K562 (cell line): ENCODE results near the gene PHACTR3. TPM values are rescaled to one million over a fixed set of nuclear protein-coding genes. Genes with fewer than 3 reads are reported as not detected.

ENCODE experiments used
- ATAC-seq: fragments of 200-7000 bp; cut with Tn5 transposase; 3 replicates; pipeline ENCODE4 v1.9.1; 2020; ENCODE audit warnings: moderate library complexity
- BruUV-seq: library from RNA; stranded (reverse); fragments of 400-500 nt; replicated peaks from 2 replicates; lab custom pipeline; 2021; lab: Mats Ljungman, UMichigan
- CTCF ChIA-PET: fragments of 300-600 bp; formaldehyde crosslinking; extraction: SDS; loops from one replicate; lab custom pipeline; 2021; ENCODE audit warnings: low intra/inter-chr PET ratio; lab: Yijun Ruan, JAX
- POLR2A ChIA-PET: fragments of 300-600, 350-650 bp; sonication (Branson Sonifier 250); formaldehyde crosslinking; extraction: SDS; loops from one replicate; lab custom pipeline; 2021; ENCODE audit warnings: antibody characterized with exemption, inconsistent platforms; lab: Yijun Ruan, JAX
- DNase-seq, 4 experiments: peaks; one replicate each; pipeline versions ENCODE4 v3.0.0 to v3.0.0-alpha.2; 2011 to 2018; ENCODE audit warnings: low spot score in 3 of 4, mixed read lengths in 3 of 4; ENCODE audit errors: extremely low read depth in 1 of 4
- FAIRE-seq: peaks from 2 replicates; lab custom pipeline; 2011; peaks lifted over from hg19 to GRCh38; lab: Jason Lieb, UNC
- H2AFZ ChIP-seq: 2 replicates; pipeline ENCODE4 v1.6.0; 2011; ENCODE audit warnings: low read depth, low read length, control low read depth, inconsistent platforms
- H3K27ac ChIP-seq: fragments of 200-600 bp; 3 replicates; pipeline ENCODE4 v1.8.0; 2011; ENCODE audit warnings: low read depth, mild to moderate bottlenecking, control low read depth, inconsistent platforms, low read length, moderate library complexity, mixed read lengths; ENCODE audit errors: extremely low read depth
- H3K27me3 ChIP-seq, 2 experiments: fragments of 300-600 bp in 1 of 2; 2 replicates in 1 of 2; 3 replicates in 1 of 2; pipeline versions ENCODE4 v1.6.0 to v1.8.0; 2011; ENCODE audit warnings: inconsistent platforms in 2 of 2, low read length in 2 of 2, mild to moderate bottlenecking in 1 of 2, mixed read lengths in 1 of 2, moderate library complexity in 1 of 2; ENCODE audit not compliant: control insufficient read depth in 2 of 2, insufficient read depth in 2 of 2
- H3K36me3 ChIP-seq: fragments of 300-600 bp; 3 replicates; pipeline ENCODE4 v1.8.0; 2011; ENCODE audit warnings: mild to moderate bottlenecking, low read length, inconsistent platforms; ENCODE audit not compliant: control insufficient read depth, insufficient read depth
- H3K4me1 ChIP-seq, 2 experiments: fragments of 200-600 bp in 1 of 2; replicated peaks in 1 of 2; 2 replicates in 1 of 2; 3 replicates in 1 of 2; pipeline versions ENCODE4 v1.5.1 to v1.8.0; 2011; ENCODE audit warnings: inconsistent platforms in 2 of 2, low read length in 2 of 2, mild to moderate bottlenecking in 1 of 2, mixed read lengths in 1 of 2, moderate library complexity in 1 of 2; ENCODE audit not compliant: control insufficient read depth in 2 of 2, insufficient read depth in 2 of 2
- H3K4me2 ChIP-seq: 2 replicates; pipeline ENCODE4 v1.6.1; 2011; ENCODE audit warnings: low read length, control low read depth, inconsistent platforms, mixed read lengths; ENCODE audit not compliant: insufficient read depth
- H3K4me3 ChIP-seq: fragments of 200-600 bp; sonication (generic), shearing (Covaris generic); 2 replicates; pipeline ENCODE4 v1.5.1; 2016; ENCODE audit warnings: control low read depth, inconsistent platforms
- H3K79me2 ChIP-seq: fragments of 200-600 bp; 3 replicates; pipeline ENCODE4 v1.8.0; 2011; ENCODE audit warnings: low read length, inconsistent platforms; ENCODE audit not compliant: control insufficient read depth, insufficient read depth
- H3K9ac ChIP-seq, 2 experiments: 2 replicates each; pipeline versions ENCODE4 v1.6.0 to v1.6.1; 2011; ENCODE audit warnings: low read depth in 2 of 2, low read length in 2 of 2, control low read depth in 1 of 2, inconsistent platforms in 1 of 2, mild to moderate bottlenecking in 1 of 2, mixed read lengths in 1 of 2; ENCODE audit not compliant: insufficient read depth in 1 of 2
- H3K9me1 ChIP-seq: one replicate; pipeline ENCODE4 v1.6.0; 2011; ENCODE audit warnings: inconsistent platforms, mild to moderate bottlenecking, low read length, moderate library complexity; ENCODE audit not compliant: control insufficient read depth, insufficient read depth
- H3K9me3 ChIP-seq: replicated peaks from 2 replicates; pipeline ENCODE4 v1.5.1; 2011; ENCODE audit warnings: low read depth, low read length, inconsistent platforms; ENCODE audit not compliant: control insufficient read depth, insufficient read depth
- H4K20me1 ChIP-seq: replicated peaks from 2 replicates; pipeline ENCODE4 v1.6.1; 2011; ENCODE audit warnings: low read length, inconsistent platforms, mixed read lengths; ENCODE audit not compliant: control insufficient read depth, insufficient read depth
- HCFC1 ChIP-seq: IDR thresholded peaks from 2 replicates; pipeline ENCODE4 v1.6.1; 2012; ENCODE audit warnings: low read depth, low read length, improper control_type of control experiment
- MTA2 ChIP-seq: fragments of 450-650 bp; IDR thresholded peaks from 2 replicates; pipeline ENCODE4 v1.6.1; 2016; ENCODE audit warnings: low read depth
- NRF1 ChIP-seq, 2 experiments: fragments of 450-650 bp; IDR thresholded peaks in 1 of 2; conservative IDR thresholded peaks in 1 of 2; 2 replicates each; pipeline ENCODE4 v1.6.1; 2014; ENCODE audit warnings: mild to moderate bottlenecking in 2 of 2
- TEAD4 ChIP-seq, 2 experiments: sonication (generic) in 1 of 2; formaldehyde crosslinking in 1 of 2; IDR thresholded peaks; 2 replicates each; pipeline versions ENCODE4 v1.6.1 to v1.8.0; 2012 to 2022; ENCODE audit warnings: borderline replicate concordance in 1 of 2, inconsistent platforms in 1 of 2, low read length in 1 of 2, mild to moderate bottlenecking in 1 of 2, missing genetic modification reagents in 1 of 2
- ZFP30 ChIP-seq: fragments of 250-450 bp; sonication (Bioruptor Pico); IDR thresholded peaks from 2 replicates; pipeline ENCODE4 v1.8.0; 2022; ENCODE audit warnings: moderate library complexity, mild to moderate bottlenecking, inconsistent platforms, borderline replicate concordance
- ZKSCAN8 ChIP-seq: fragments of 200-800 bp; sonication (Bioruptor generic); IDR thresholded peaks from 2 replicates; pipeline ENCODE4 v1.6.1; 2016; ENCODE audit warnings: missing genetic modification characterization, missing compliant biosample characterization
- ZNF584 ChIP-seq: fragments of 200-800 bp; sonication (Bioruptor generic); IDR thresholded peaks from 2 replicates; pipeline ENCODE4 v1.6.1; 2016; ENCODE audit warnings: low read depth, mild to moderate bottlenecking, missing genetic modification characterization, missing compliant biosample characterization
- ZNF717 ChIP-seq: fragments of 250-450 bp; sonication (Bioruptor Pico); IDR thresholded peaks from 2 replicates; pipeline ENCODE4 v1.5.0; 2021
- WGBS: fragments of 100-300 bp; shearing (Covaris generic); methylation state at CpG from one replicate; pipeline ENCODE4 v1.1.6; 2016; ENCODE audit warnings: low coverage, mixed read lengths; ENCODE audit not compliant: insufficient coverage; ENCODE audit errors: missing lambda C conversion rate; 5-methylcytosine and 5-hydroxymethylcytosine counted together
- in situ Hi-C: fragments of 300-500 bp; cut with MboI; formaldehyde crosslinking; loops from 4 replicates; pipeline ENCODE4 v1.15.0; 2018; ENCODE audit warnings: inconsistent platforms, mixed read lengths
- intact Hi-C: fragments of 100-400 bp; cut with micrococcal nuclease; formaldehyde crosslinking; loops from 2 replicates; pipeline ENCODE4 v1.14.2; 2022
- polyA plus RNA-seq, 8 experiments: library from polyadenylated mRNA; depleted of rRNA in 4 of 8; stranded (reverse) in 5 of 8; unstranded in 3 of 8; fragments of >200 nt; fragmentation: Nextera tagmentation in 2 of 8; fragmentation: Illumina TruSeq in 1 of 8; extraction: Ambion mirVana in 2 of 8; extraction: Trizol in 1 of 8; gene quantifications; 2 replicates each; pipeline versions ENCODE4 v1.2.1 to v1.2.3, GENCODE V29; 2011 to 2014; ENCODE audit warnings: inconsistent platforms in 1 of 8, missing spikeins in 1 of 8
- total RNA-seq, 7 experiments: library from RNA; depleted of rRNA in 6 of 7; stranded (reverse); fragments of >200 nt in 6 of 7; fragmentation: Illumina TruSeq in 2 of 7; extraction: Trizol in 2 of 7; gene quantifications; 2 replicates each; pipeline versions ENCODE4 v1.2.1 to v1.2.3, GENCODE V29; 2011 to 2021; ENCODE audit warnings: low replicate concordance in 1 of 7
- TF ChIP-seq, protein P1 (sequence below): sonication (generic); formaldehyde crosslinking; IDR thresholded peaks from 2 replicates; pipeline ENCODE4 v1.8.0; 2023; ENCODE audit warnings: mild to moderate bottlenecking, missing genetic modification reagents
- TF ChIP-seq, protein P2 (sequence below): sonication (generic); formaldehyde crosslinking; IDR thresholded peaks from 2 replicates; pipeline ENCODE4 v1.8.0; 2022; ENCODE audit warnings: mild to moderate bottlenecking, missing genetic modification reagents

Gene PHACTR3
- total and polyA plus RNA-seq, 9 of the 15 experiments (the other 6 are each of a cell fraction or from before 2014, with no cell fraction given): not detected

DNA sequence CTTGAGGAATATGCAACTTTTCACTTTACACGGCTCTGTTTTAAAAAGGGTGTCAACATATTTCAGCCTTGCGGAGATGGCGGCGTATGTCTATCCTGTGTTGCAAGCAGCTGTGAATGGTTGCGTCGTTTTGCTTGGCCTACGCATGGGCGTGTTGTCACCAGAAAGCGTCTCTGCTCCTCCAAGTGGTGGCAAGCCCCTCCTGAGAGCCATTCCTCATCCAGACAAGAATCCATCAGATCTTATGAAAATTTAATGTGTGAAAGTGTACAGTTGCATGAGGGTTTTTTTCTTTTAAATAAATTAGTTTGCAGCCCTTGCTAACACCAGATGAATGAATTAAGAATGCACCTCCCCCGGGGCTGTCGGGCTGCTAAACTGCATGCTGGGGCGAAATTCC lies 114.4 kb downstream of the PHACTR3 start:
- TF ChIP-seq NRF1 (conservative IDR thresholded peaks at IDR 0.05 in 1 of 2, IDR thresholded peaks at IDR 0.05 in 1 of 2) (0 out of 4 replicates have a peak, but pooled peaks of 1 of the 2 experiments have one; percentile 19), MTA2 (no peak)
- FAIRE-seq: no peak
- Histone ChIP-seq H3K9ac (no peak overlapping the region), H3K79me2 (no peaks in the 10 kb centered on the region), H3K9me1 (no peaks in the 10 kb centered on the region), H3K36me3 (no peaks in the 10 kb centered on the region), H2AFZ (no peak overlapping the region), H3K27me3 (peaks cover 0 to 26% of the 10 kb centered on the region in 2 experiments; a peak in 2 of 5 replicates), H3K4me1 (no peaks in the 10 kb centered on the region), H3K27ac (no peak overlapping the region), H3K4me2 (no peak overlapping the region), H3K9me3 (no peaks in the 10 kb centered on the region), H4K20me1 (no peaks in the 10 kb centered on the region), H3K4me3 (no peak overlapping the region)
- BruUV-seq: no TSS peak
- in situ Hi-C loops (no loop called here), intact Hi-C loops (no loop called here)
- no peak for DNase-seq
- ATAC-seq: no peak
- under 1% methylated on average over 12 of the region's 12 CpGs for WGBS
- POLR2A ChIA-PET: no interaction called here
- CTCF ChIA-PET: no interaction called here

DNA sequence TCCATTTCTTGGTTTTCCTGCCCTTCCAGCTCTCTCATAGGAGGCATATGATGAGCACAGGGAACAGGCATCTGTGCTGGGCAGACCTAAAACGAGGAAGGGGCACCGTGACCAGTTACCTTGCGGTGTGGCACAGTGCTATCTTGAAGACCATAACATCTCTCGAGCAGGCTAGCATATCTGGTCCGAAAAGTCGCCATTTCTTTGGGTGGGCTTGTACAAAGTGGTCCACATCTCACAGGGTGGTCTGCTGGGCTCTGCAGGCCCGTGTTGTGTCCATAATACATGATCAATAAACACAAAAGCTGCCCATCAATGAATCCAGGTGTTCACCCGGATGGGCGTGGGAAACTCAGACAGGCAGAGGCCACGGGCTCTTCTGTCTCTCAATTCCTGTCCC lies 115.7 kb downstream of the PHACTR3 start:
- TF ChIP-seq TEAD4 (IDR thresholded peaks at IDR 0.05; ENCODE audit: low read length) (no peak), TEAD4 (CRISPR knock-in tag; IDR thresholded peaks at IDR 0.05; ENCODE audit: borderline replicate concordance) (no peak), ZFP30 (CRISPR knock-in tag) (no peak), ZNF584 (no peak), ZNF717 (no peak), ZKSCAN8 (CRISPR knock-in tag) (no peak), HCFC1 (no peak)
- TF ChIP-seq, protein P1, sequence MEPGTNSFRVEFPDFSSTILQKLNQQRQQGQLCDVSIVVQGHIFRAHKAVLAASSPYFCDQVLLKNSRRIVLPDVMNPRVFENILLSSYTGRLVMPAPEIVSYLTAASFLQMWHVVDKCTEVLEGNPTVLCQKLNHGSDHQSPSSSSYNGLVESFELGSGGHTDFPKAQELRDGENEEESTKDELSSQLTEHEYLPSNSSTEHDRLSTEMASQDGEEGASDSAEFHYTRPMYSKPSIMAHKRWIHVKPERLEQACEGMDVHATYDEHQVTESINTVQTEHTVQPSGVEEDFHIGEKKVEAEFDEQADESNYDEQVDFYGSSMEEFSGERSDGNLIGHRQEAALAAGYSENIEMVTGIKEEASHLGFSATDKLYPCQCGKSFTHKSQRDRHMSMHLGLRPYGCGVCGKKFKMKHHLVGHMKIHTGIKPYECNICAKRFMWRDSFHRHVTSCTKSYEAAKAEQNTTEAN (CRISPR knock-in tag): no peak
- TF ChIP-seq, protein P2, sequence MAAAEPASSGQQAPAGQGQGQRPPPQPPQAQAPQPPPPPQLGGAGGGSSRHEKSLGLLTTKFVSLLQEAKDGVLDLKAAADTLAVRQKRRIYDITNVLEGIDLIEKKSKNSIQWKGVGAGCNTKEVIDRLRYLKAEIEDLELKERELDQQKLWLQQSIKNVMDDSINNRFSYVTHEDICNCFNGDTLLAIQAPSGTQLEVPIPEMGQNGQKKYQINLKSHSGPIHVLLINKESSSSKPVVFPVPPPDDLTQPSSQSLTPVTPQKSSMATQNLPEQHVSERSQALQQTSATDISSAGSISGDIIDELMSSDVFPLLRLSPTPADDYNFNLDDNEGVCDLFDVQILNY (CRISPR knock-in tag): no peak
- TF ChIP-seq, all 486 proteins: peak for 0
- ChIA-PET POLR2A (no interaction called here), CTCF (no interaction called here)
- no peak for FAIRE-seq
- in situ Hi-C loops (no loop called here), intact Hi-C loops (no loop called here)
- Histone ChIP-seq H3K9me3 (no peaks in the 10 kb centered on the region), H3K4me1 (no peaks in the 10 kb centered on the region), H4K20me1 (no peaks in the 10 kb centered on the region; the same call in 1 of the 2 replicates), H3K36me3 (no peaks in the 10 kb centered on the region), H3K9me1 (no peaks in the 10 kb centered on the region), H3K27ac (no peak overlapping the region), H3K4me3 (no peak overlapping the region), H3K79me2 (no peaks in the 10 kb centered on the region), H2AFZ (no peak overlapping the region), H3K9ac (no peak overlapping the region), H3K4me2 (no peak overlapping the region), H3K27me3 (peaks cover 0 to 33% of the 10 kb centered on the region in 2 experiments; a peak in 2 of 5 replicates)
- no TSS peak for BruUV-seq
- ATAC-seq: no peak
- DNase-seq: no peak
- under 1% methylated on average over 10 of the region's 10 CpGs for WGBS
